Erythroblast (primary cell): Measurements from ENCODE around the gene WASF3.

ENCODE experiments used
- GATA1 ChIP-seq: IDR thresholded peaks from 2 replicates; pipeline ENCODE4 v1.6.1; 2011; ENCODE audit warnings: low read depth, mild to moderate bottlenecking, control low read depth, low read length, moderate library complexity
- POLR2A ChIP-seq: IDR thresholded peaks from 2 replicates; pipeline ENCODE4 v1.6.1; 2011; ENCODE audit warnings: mild to moderate bottlenecking, low read length

DNA sequence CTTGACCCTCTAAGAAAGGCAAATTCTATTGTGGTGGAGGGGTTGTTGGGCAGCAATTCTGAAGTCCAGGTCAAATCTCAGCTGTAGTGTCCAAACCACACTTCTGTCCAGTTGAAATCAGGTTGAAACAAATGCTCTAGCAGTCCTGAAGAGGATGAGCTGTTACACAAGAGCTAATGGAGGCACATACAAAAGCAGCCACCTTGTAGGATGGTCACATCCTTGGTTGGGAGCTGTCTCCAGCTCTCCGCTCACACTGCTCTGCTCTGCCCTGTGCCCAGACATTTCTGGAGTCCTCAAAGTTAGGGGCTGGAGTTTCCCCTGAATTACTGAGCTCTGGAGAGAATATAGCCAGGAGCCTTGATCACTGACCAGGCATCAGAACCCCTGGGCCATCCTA, 155.9 kb downstream of the WASF3 start:
- no peak for TF ChIP-seq POLR2A
- no peak for TF ChIP-seq GATA1
